Activated CD8-positive, alpha-beta T cell treated with anti-CD3 and anti-CD28 coated beads for 36 hours (primary cell): ENCODE measurements around the gene MGMT. TPM values are rescaled to one million over a fixed set of nuclear protein-coding genes. Genes with fewer than 3 reads are reported as not detected.
A peak's percentile ranks its signal among the peaks of the same experiment; 100 is the strongest.

ENCODE experiments used
- ATAC-seq: fragments of 200-7000 bp; cut with Tn5 transposase; one replicate; pipeline ENCODE4 v1.10.0; 2021; ENCODE audit warnings: mild to moderate bottlenecking, moderate library complexity
- CTCF ChIA-PET: fragments of 350-600 bp; sonication (Branson Sonifier 250); formaldehyde crosslinking; loops from one replicate; lab custom pipeline; 2021; ENCODE audit warnings: antibody characterized with exemption; lab: Charles Lee
- POLR2A ChIA-PET: fragments of 350-600 bp; sonication (Branson Sonifier 250); formaldehyde crosslinking; loops from one replicate; lab custom pipeline; 2021; ENCODE audit warnings: antibody characterized with exemption; lab: Charles Lee
- DNase-seq: peaks from one replicate; pipeline ENCODE4 v3.0.0-alpha.2; 2020
- H3K27ac Mint-ChIP-seq: one replicate; pipeline ENCODE4 v1.8.0; 2021; ENCODE audit warnings: mild to moderate bottlenecking, mixed read lengths
- H3K27me3 Mint-ChIP-seq: one replicate; pipeline ENCODE4 v1.8.0; 2021; ENCODE audit warnings: mixed read lengths
- H3K36me3 Mint-ChIP-seq: one replicate; pipeline ENCODE4 v1.8.0; 2021; ENCODE audit warnings: low read depth, mixed read lengths
- H3K4me1 Mint-ChIP-seq: one replicate; pipeline ENCODE4 v1.8.0; 2021; ENCODE audit warnings: low read depth, mixed read lengths
- H3K4me3 Mint-ChIP-seq: one replicate; pipeline ENCODE4 v1.8.0; 2021; ENCODE audit warnings: mild to moderate bottlenecking, moderate library complexity, mixed read lengths
- H3K9me3 Mint-ChIP-seq: one replicate; pipeline ENCODE4 v1.8.0; 2021; ENCODE audit warnings: mixed read lengths
- CTCF ChIP-seq: fragments of 200-600 bp; IDR thresholded peaks from one replicate; pipeline ENCODE4 v1.8.0; 2022; ENCODE audit warnings: antibody characterized with exemption, mild to moderate bottlenecking
- intact Hi-C: fragments of 100-400 bp; cut with micrococcal nuclease; formaldehyde crosslinking; loops from one replicate; pipeline ENCODE4 v1.10.0; 2022
- total RNA-seq, 2 experiments: library from RNA; stranded (reverse); gene quantifications; one replicate each; pipeline ENCODE4 v1.2.3, GENCODE V29; 2021

Gene MGMT
- total RNA-seq, 2 experiments from 2014 or later = 16.2 to 17.0 TPM

GRCh38 chr10:129462257-129462795, 4.7 kb upstream of the MGMT start:
- Mint-ChIP-seq H3K27me3 (peaks cover 9% of the 10 kb centered on the region), H3K4me3 (no peak overlapping the region), H3K9me3 (no peaks in the 10 kb centered on the region), H3K27ac (no peak overlapping the region), H3K36me3 (no peaks in the 10 kb centered on the region), H3K4me1 (no peaks in the 10 kb centered on the region)
- ChIA-PET CTCF (interaction anchor here (1.2 kb wide), 1 partner anchor 41 kb away, joined by 3 read pairs; no protein-coding TSS in a partner anchor), POLR2A (no interaction called here)
- intact Hi-C loops = no loop called here
- no peak for TF ChIP-seq CTCF
- DNase-seq (no peak), ATAC-seq (no peak)

DNA sequence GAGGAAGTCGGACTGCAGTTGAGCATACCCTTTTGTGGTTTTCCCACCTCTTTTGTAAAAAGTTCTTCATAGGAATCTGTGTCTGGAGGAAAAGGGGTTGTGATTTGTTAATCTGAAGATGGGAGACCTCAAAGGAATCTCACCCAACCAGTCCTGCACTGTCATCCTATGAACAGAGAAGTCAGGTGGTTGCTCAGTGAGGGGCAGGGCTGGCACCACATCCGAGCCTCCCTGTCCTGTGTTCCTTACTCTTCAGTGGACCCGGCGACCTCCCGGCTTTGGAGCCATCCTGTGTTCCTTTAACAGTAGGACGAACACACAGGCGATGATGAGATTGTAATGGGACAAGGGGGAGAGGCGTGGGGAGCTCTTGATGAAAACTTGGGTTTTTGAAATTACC, 2.8 kb upstream of the MGMT start:
- no peak for TF ChIP-seq CTCF
- H3K27ac Mint-ChIP-seq = no peak overlapping the region
- ATAC-seq (no peak), DNase-seq (no peak)
- H3K9me3 Mint-ChIP-seq = no peaks in the 10 kb centered on the region
- H3K4me1 Mint-ChIP-seq = peaks cover 7% of the 10 kb centered on the region
- H3K36me3 Mint-ChIP-seq = peaks cover under 1% of the 10 kb centered on the region
- intact Hi-C loops = no loop called here
- no peak overlapping the region for H3K4me3 Mint-ChIP-seq
- CTCF ChIA-PET = no interaction called here
- POLR2A ChIA-PET = no interaction called here
- no peaks in the 10 kb centered on the region for H3K27me3 Mint-ChIP-seq

DNA sequence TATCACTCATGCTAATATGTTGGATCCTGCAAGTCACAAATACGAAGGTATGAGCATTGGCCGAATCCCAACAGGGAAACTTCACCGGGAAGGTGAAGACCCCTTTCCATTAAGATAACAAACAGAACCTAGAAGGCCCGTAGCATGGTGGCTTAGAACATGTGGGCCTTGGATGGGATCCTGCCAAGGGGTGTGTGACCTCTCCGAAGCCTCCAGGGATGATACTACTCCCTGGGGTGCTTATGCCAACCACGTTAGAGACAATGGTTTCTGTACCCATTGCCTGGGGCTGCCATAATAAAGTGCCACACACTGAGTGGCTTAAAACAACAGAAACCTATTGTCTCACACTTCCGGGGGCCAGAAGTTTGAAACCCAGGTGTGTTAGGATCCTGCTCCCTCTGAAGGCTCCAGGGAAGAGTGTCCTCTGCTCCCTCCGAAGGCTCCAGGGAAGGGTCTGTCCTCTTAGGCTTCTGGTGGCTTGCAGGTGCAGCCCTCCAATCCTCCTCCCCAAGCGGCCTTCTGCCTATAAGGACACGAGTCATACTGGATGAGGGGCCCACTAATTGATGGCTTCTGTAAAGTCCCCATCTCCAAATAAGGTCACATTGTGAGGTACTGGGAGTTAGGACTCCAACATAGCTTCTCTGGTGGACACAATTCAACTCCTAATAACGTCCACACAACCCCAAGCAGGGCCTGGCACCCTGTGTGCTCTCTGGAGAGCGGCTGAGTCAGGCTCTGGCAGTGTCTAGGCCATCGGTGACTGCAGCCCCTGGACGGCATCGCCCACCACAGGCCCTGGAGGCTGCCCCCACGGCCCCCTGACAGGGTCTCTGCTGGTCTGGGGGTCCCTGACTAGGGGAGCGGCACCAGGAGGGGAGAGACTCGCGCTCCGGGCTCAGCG, 992 bp upstream of the MGMT start:
- ChIA-PET CTCF (no interaction called here), POLR2A (interaction anchor here (1.7 kb wide), 1 partner anchor 9 kb away, joined by 5 read pairs; no protein-coding TSS in a partner anchor)
- DNase-seq = peak; percentile 6
- Mint-ChIP-seq H3K27me3 (no peaks in the 10 kb centered on the region), H3K36me3 (peaks cover 11% of the 10 kb centered on the region), H3K4me1 (peaks cover 15% of the 10 kb centered on the region), H3K9me3 (no peaks in the 10 kb centered on the region), H3K27ac (peak overlapping the region; percentile 83), H3K4me3 (peak overlapping the region; percentile 72)
- no peak for ATAC-seq
- TF ChIP-seq CTCF = no peak
- intact Hi-C loops = no loop called here

DNA sequence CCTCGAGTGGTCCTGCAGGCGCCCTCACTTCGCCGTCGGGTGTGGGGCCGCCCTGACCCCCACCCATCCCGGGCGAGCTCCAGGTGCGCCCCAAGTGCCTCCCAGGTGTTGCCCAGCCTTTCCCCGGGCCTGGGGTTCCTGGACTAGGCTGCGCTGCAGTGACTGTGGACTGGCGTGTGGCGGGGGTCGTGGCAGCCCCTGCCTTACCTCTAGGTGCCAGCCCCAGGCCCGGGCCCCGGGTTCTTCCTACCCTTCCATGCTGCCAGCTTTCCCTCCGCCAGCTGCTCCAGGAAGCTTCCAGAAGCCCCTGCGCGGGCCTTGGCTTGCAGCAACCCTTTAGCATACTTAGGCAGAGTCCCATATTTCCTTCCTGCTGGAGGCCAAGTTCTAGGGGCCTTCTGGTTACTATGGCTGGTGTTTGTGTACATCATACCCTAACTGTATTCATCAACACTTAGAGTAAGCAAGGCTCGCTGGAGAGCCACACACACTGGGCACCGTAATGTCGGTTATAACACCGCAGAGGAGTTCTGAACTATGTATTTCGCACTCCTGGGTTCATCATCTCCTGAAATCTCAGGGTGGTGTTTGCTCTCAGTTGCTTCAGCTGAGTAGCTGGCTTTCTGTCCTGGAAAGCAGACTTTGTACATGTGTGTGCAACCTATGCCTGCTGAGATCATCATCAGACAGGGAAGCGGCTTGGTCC, 471 bp downstream of the MGMT start:
- no peak for ATAC-seq
- H3K4me3 Mint-ChIP-seq = peak overlapping the region; percentile 78
- CTCF ChIA-PET = no interaction called here

More for the DNA sequence above, 471 bp downstream of the MGMT start:
- POLR2A ChIA-PET = interaction anchor here (0.6 to 1.7 kb wide), 3 partner anchors 8 to 105 kb away, joined by 3 to 5 read pairs (median 3); no protein-coding TSS in a partner anchor
- no peak for TF ChIP-seq CTCF
- no peaks in the 10 kb centered on the region for H3K9me3 Mint-ChIP-seq
- H3K27ac Mint-ChIP-seq = peak overlapping the region; percentile 78
- no peaks in the 10 kb centered on the region for H3K27me3 Mint-ChIP-seq
- DNase-seq = peak; percentile 5
- intact Hi-C loops = no loop called here
- peaks cover 25% of the 10 kb centered on the region for H3K4me1 Mint-ChIP-seq
- H3K36me3 Mint-ChIP-seq = peaks cover 16% of the 10 kb centered on the region
